GM23338 (cell line): ENCODE results near the gene ATP13A2. TPM values are rescaled to one million over a fixed set of nuclear protein-coding genes. Genes with fewer than 3 reads are reported as not detected.
A peak's percentile ranks its signal among the peaks of the same experiment; 100 is the strongest.

Experiments
- ATAC-seq: fragments of 200-7000 bp; cut with Tn5 transposase; 3 replicates; pipeline ENCODE4 v1.9.1; 2020
- DNase-seq: peaks from one replicate; pipeline ENCODE4 v3.0.0-alpha.2; 2015; ENCODE audit warnings: low spot score
- H2AFZ ChIP-seq: fragments of 200-600 bp; sonication (generic); 2 replicates; pipeline ENCODE4 v1.8.0; 2016; ENCODE audit warnings: antibody characterized with exemption, mild to moderate bottlenecking, moderate library complexity
- H3F3A ChIP-seq: fragments of 200-600 bp; sonication (generic); replicated peaks from 2 replicates; pipeline ENCODE4 v1.8.0; 2017; ENCODE audit warnings: antibody characterized with exemption, mixed run types, low read depth
- H3K27ac ChIP-seq: fragments of 200-600 bp; sonication (generic); 2 replicates; pipeline ENCODE4 v1.6.1; 2016; ENCODE audit warnings: low read depth
- H3K27me3 ChIP-seq: fragments of 200-600 bp; sonication (generic); 2 replicates; pipeline ENCODE4 v1.8.0; 2016; ENCODE audit warnings: mild to moderate bottlenecking, mixed run types, moderate library complexity; ENCODE audit not compliant: insufficient read depth
- H3K36me3 ChIP-seq: fragments of 200-600 bp; sonication (generic); 2 replicates; pipeline ENCODE4 v1.8.0; 2016; ENCODE audit warnings: mild to moderate bottlenecking; ENCODE audit not compliant: insufficient read depth
- H3K4me1 ChIP-seq: fragments of 200-600 bp; sonication (generic); 2 replicates; pipeline ENCODE4 v1.8.0; 2016; ENCODE audit warnings: mild to moderate bottlenecking, moderate library complexity; ENCODE audit not compliant: insufficient read depth
- H3K4me2 ChIP-seq: fragments of 200-600 bp; sonication (generic); 2 replicates; pipeline ENCODE4 v1.7.1; 2017; ENCODE audit warnings: mixed run types
- H3K4me3 ChIP-seq: fragments of 200-600 bp; sonication (generic); 2 replicates; pipeline ENCODE4 v1.6.1; 2016; ENCODE audit warnings: mixed run types
- H3K79me2 ChIP-seq: fragments of 200-600 bp; sonication (generic); replicated peaks from 2 replicates; pipeline ENCODE4 v1.8.0; 2017; ENCODE audit warnings: mild to moderate bottlenecking; ENCODE audit not compliant: insufficient read depth
- H3K9me2 ChIP-seq: fragments of 200-600 bp; sonication (generic); 2 replicates; pipeline ENCODE4 v1.8.0; 2017; ENCODE audit not compliant: insufficient read depth
- H4K20me1 ChIP-seq: fragments of 200-600 bp; sonication (generic); replicated peaks from 2 replicates; pipeline ENCODE4 v1.8.0; 2017; ENCODE audit warnings: mild to moderate bottlenecking; ENCODE audit not compliant: insufficient read depth
- H3K27ac Mint-ChIP-seq: 2 replicates; pipeline ENCODE4 v1.8.0; 2020; ENCODE audit warnings: inconsistent platforms, mild to moderate bottlenecking, moderate library complexity, mixed read lengths
- H3K27me3 Mint-ChIP-seq: 3 replicates; pipeline ENCODE4 v1.8.0; 2022; ENCODE audit warnings: low read depth, mild to moderate bottlenecking, moderate library complexity, mixed read lengths, inconsistent platforms; ENCODE audit not compliant: insufficient read depth, poor library complexity
- H3K36me3 Mint-ChIP-seq: 3 replicates; pipeline ENCODE4 v1.8.0; 2021; ENCODE audit warnings: low read depth, mild to moderate bottlenecking, inconsistent platforms, moderate library complexity, mixed read lengths
- H3K4me1 Mint-ChIP-seq: 3 replicates; pipeline ENCODE4 v1.8.0; 2020; ENCODE audit warnings: mild to moderate bottlenecking, inconsistent platforms, mixed read lengths
- H3K4me3 Mint-ChIP-seq: 3 replicates; pipeline ENCODE4 v1.8.0; 2021; ENCODE audit warnings: moderate library complexity, mild to moderate bottlenecking, inconsistent platforms, mixed read lengths
- H3K9me3 Mint-ChIP-seq: 3 replicates; pipeline ENCODE4 v1.8.0; 2020; ENCODE audit warnings: moderate library complexity, mild to moderate bottlenecking, inconsistent platforms, mixed read lengths
- CREB1 ChIP-seq: fragments of 250-450 bp; sonication (Bioruptor Pico); IDR thresholded peaks from 2 replicates; pipeline ENCODE4 v1.5.0; 2020; ENCODE audit warnings: low read depth, mild to moderate bottlenecking, moderate library complexity
- EZH2 ChIP-seq: fragments of 200-600 bp; sonication (generic); IDR thresholded peaks from one replicate; pipeline ENCODE4 v1.8.0; 2017; ENCODE audit warnings: antibody characterized with exemption, mild to moderate bottlenecking, low read depth; ENCODE audit not compliant: unreplicated experiment
- EZH2phosphoT487 ChIP-seq: fragments of 200-600 bp; sonication (generic); IDR thresholded peaks from one replicate; pipeline ENCODE4 v1.8.1; 2018; ENCODE audit warnings: antibody characterized with exemption; ENCODE audit not compliant: unreplicated experiment
- JUNB ChIP-seq: IDR thresholded peaks from one replicate; pipeline ENCODE4 v1.6.1; 2016; ENCODE audit warnings: antibody characterized with exemption; ENCODE audit not compliant: unreplicated experiment
- NANOG ChIP-seq: IDR thresholded peaks from 2 replicates; pipeline ENCODE4 v1.6.1; 2016; ENCODE audit warnings: antibody characterized with exemption, borderline replicate concordance
- POLR2AphosphoS5 ChIP-seq: IDR thresholded peaks from 2 replicates; pipeline ENCODE4 v1.6.1; 2016; ENCODE audit warnings: antibody characterized with exemption, low read depth
- STAT1 ChIP-seq: IDR thresholded peaks from one replicate; pipeline ENCODE4 v1.6.1; 2016; ENCODE audit warnings: antibody characterized with exemption; ENCODE audit not compliant: unreplicated experiment
- ZNF114 ChIP-seq: fragments of 250-450 bp; sonication (Bioruptor Pico); IDR thresholded peaks from 2 replicates; pipeline ENCODE4 v1.5.0; 2020; ENCODE audit warnings: mild to moderate bottlenecking, moderate library complexity
- ZNF331 ChIP-seq: fragments of 250-450 bp; sonication (Bioruptor Pico); IDR thresholded peaks from 2 replicates; pipeline ENCODE4 v1.5.0; 2020; ENCODE audit warnings: low read depth, mild to moderate bottlenecking, moderate library complexity
- polyA plus RNA-seq: library from polyadenylated mRNA; unstranded; fragments of >200 nt; fragmentation: Nextera tagmentation; extraction: Ambion mirVana; gene quantifications from 2 replicates; pipeline ENCODE4 v1.2.1, GENCODE V29; 2016
- total RNA-seq: library from RNA; depleted of rRNA; stranded (reverse); fragments of >200 nt; shearing (Covaris generic); gene quantifications from 2 replicates; pipeline ENCODE4 v1.2.3, GENCODE V29; 2014
- TF ChIP-seq, protein P1 (sequence below), 2 experiments: fragments of 200-600 bp in 1 of 2; sonication (generic) in 1 of 2; conservative IDR thresholded peaks; 2 replicates each; pipeline versions ENCODE4 v1.5.1 to v1.6.1; 2016 to 2017; ENCODE audit warnings: antibody characterized with exemption in 2 of 2, low read depth in 2 of 2, mild to moderate bottlenecking in 2 of 2, moderate library complexity in 1 of 2
- TF ChIP-seq, protein P2 (sequence below): IDR thresholded peaks from one replicate; pipeline ENCODE4 v1.6.1; 2018; ENCODE audit warnings: antibody characterized with exemption; ENCODE audit not compliant: unreplicated experiment

The ATP13A2 gene
- total and polyA plus RNA-seq, 2 experiments from 2014 or later = 30.1 to 87.7 TPM

- TF ChIP-seq EZH2phosphoT487 (no peak), CREB1 (CRISPR knock-in tag) (no peak), NANOG (no peak)
- TF ChIP-seq, protein P1, sequence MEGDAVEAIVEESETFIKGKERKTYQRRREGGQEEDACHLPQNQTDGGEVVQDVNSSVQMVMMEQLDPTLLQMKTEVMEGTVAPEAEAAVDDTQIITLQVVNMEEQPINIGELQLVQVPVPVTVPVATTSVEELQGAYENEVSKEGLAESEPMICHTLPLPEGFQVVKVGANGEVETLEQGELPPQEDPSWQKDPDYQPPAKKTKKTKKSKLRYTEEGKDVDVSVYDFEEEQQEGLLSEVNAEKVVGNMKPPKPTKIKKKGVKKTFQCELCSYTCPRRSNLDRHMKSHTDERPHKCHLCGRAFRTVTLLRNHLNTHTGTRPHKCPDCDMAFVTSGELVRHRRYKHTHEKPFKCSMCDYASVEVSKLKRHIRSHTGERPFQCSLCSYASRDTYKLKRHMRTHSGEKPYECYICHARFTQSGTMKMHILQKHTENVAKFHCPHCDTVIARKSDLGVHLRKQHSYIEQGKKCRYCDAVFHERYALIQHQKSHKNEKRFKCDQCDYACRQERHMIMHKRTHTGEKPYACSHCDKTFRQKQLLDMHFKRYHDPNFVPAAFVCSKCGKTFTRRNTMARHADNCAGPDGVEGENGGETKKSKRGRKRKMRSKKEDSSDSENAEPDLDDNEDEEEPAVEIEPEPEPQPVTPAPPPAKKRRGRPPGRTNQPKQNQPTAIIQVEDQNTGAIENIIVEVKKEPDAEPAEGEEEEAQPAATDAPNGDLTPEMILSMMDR (conservative IDR thresholded peaks at IDR 0.05; ENCODE audit: low read depth in 2 of 2) = no peak
- H2AFZ ChIP-seq = no peak overlapping the region
- peaks cover 10% of the 10 kb centered on the region; the same call in 1 of the 2 replicates for H3F3A ChIP-seq
- H3K4me1 ChIP-seq = peaks cover 7% of the 10 kb centered on the region; the same call in 1 of the 2 replicates
- H3K27ac ChIP-seq = no peak overlapping the region
- peaks cover 54% of the 10 kb centered on the region for H3K36me3 Mint-ChIP-seq
- H3K9me2 ChIP-seq = no peaks in the 10 kb centered on the region
- peaks cover 13% of the 10 kb centered on the region for H3K27me3 Mint-ChIP-seq
- ATAC-seq = no peak
- DNase-seq = no peak
- H3K36me3 ChIP-seq = no peaks in the 10 kb centered on the region; the same call in 1 of the 2 replicates
- H3K9me3 Mint-ChIP-seq = no peaks in the 10 kb centered on the region
- H3K27me3 ChIP-seq = no peaks in the 10 kb centered on the region
- 0 out of 2 replicates have a peak, but pooled peaks cover 5% of the 10 kb centered on the region for H4K20me1 ChIP-seq
- H3K4me3 ChIP-seq = no peak overlapping the region
- peaks cover 16% of the 10 kb centered on the region for H3K4me1 Mint-ChIP-seq
- H3K4me2 ChIP-seq = no peak overlapping the region
- no peak overlapping the region for H3K27ac Mint-ChIP-seq
- no peaks in the 10 kb centered on the region for H3K79me2 ChIP-seq
- H3K4me3 Mint-ChIP-seq = no peak overlapping the region
Measured at GRCh38 chr1:16969651-16970050, 42.1 kb downstream of the ATP13A2 start.

DNA sequence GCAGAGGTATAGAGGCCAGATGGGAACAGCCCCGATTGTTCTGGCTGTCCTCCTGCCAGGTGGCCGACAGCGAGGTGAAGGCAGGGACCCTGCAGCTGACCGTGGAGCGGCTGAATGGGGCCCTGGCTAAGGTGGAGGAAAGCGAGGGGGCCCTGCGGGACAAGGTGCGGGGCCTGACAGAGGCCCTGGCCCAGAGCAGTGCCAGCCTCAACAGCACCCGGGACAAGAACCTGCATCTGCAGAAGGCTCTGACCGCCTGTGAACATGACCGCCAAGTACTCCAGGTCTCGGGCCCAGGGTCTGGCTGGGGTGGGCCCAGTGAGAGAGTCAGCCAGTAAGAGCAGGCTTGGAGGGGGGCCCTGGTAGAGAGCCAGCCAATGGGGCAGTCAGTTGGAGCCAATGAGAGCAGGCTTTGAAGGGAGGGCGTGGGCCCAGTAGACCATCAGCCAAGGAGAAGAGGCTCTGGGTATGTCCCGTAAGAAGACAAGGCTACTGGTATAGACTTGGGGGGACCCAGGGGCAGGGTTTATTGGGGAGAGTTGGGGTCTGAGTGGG is 42.6 kb downstream of the ATP13A2 start:
- TF ChIP-seq ZNF331 (CRISPR knock-in tag) (no peak), POLR2AphosphoS5 (peak; percentile 39)
- ATAC-seq = peak; percentile 54

GRCh38 chr1:16968372-16968771 is 43.4 kb downstream of the ATP13A2 start:
- Histone ChIP-seq H3K79me2 (no peaks in the 10 kb centered on the region), H3K4me1 (peaks cover 7% of the 10 kb centered on the region; the same call in 1 of the 2 replicates), H4K20me1 (0 out of 2 replicates have a peak, but pooled peaks cover 8% of the 10 kb centered on the region), H3K9me2 (no peaks in the 10 kb centered on the region), H2AFZ (no peak overlapping the region), H3F3A (peaks cover 12% of the 10 kb centered on the region; the same call in 1 of the 2 replicates), H3K4me2 (no peak overlapping the region), H3K4me3 (no peak overlapping the region), H3K36me3 (no peaks in the 10 kb centered on the region; the same call in 1 of the 2 replicates), H3K27ac (no peak overlapping the region), H3K27me3 (no peaks in the 10 kb centered on the region)
- H3K36me3 Mint-ChIP-seq = peaks cover 52% of the 10 kb centered on the region
- no peak for ATAC-seq
- H3K4me3 Mint-ChIP-seq = no peak overlapping the region
- H3K4me1 Mint-ChIP-seq = peaks cover 16% of the 10 kb centered on the region
- H3K27ac Mint-ChIP-seq = no peak overlapping the region
- no peaks in the 10 kb centered on the region for H3K9me3 Mint-ChIP-seq
- peaks cover 13% of the 10 kb centered on the region for H3K27me3 Mint-ChIP-seq
- DNase-seq = no peak
- no peak for TF ChIP-seq EZH2
- no peak for TF ChIP-seq JUNB
- TF ChIP-seq, protein P2, sequence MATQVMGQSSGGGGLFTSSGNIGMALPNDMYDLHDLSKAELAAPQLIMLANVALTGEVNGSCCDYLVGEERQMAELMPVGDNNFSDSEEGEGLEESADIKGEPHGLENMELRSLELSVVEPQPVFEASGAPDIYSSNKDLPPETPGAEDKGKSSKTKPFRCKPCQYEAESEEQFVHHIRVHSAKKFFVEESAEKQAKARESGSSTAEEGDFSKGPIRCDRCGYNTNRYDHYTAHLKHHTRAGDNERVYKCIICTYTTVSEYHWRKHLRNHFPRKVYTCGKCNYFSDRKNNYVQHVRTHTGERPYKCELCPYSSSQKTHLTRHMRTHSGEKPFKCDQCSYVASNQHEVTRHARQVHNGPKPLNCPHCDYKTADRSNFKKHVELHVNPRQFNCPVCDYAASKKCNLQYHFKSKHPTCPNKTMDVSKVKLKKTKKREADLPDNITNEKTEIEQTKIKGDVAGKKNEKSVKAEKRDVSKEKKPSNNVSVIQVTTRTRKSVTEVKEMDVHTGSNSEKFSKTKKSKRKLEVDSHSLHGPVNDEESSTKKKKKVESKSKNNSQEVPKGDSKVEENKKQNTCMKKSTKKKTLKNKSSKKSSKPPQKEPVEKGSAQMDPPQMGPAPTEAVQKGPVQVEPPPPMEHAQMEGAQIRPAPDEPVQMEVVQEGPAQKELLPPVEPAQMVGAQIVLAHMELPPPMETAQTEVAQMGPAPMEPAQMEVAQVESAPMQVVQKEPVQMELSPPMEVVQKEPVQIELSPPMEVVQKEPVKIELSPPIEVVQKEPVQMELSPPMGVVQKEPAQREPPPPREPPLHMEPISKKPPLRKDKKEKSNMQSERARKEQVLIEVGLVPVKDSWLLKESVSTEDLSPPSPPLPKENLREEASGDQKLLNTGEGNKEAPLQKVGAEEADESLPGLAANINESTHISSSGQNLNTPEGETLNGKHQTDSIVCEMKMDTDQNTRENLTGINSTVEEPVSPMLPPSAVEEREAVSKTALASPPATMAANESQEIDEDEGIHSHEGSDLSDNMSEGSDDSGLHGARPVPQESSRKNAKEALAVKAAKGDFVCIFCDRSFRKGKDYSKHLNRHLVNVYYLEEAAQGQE = no peak
- TF ChIP-seq STAT1 = no peak
- TF ChIP-seq CREB1 (CRISPR knock-in tag) = no peak
- no peak for TF ChIP-seq POLR2AphosphoS5
- no peak for TF ChIP-seq ZNF114 (CRISPR knock-in tag)

More for the DNA sequence above, 42.6 kb downstream of the ATP13A2 start:
- Histone ChIP-seq H3K4me1 (peaks cover 7% of the 10 kb centered on the region; the same call in 1 of the 2 replicates), H3F3A (peaks cover 11% of the 10 kb centered on the region; the same call in 1 of the 2 replicates), H3K9me2 (no peaks in the 10 kb centered on the region), H3K79me2 (no peaks in the 10 kb centered on the region), H2AFZ (no peak overlapping the region), H3K27me3 (no peaks in the 10 kb centered on the region), H3K4me3 (no peak overlapping the region), H3K36me3 (no peaks in the 10 kb centered on the region; the same call in 1 of the 2 replicates), H3K27ac (no peak overlapping the region), H3K4me2 (no peak overlapping the region), H4K20me1 (0 out of 2 replicates have a peak, but pooled peaks cover 8% of the 10 kb centered on the region)
- H3K4me3 Mint-ChIP-seq = no peak overlapping the region
- peaks cover 16% of the 10 kb centered on the region for H3K4me1 Mint-ChIP-seq
- no peak for DNase-seq
- peak overlapping the region; percentile 31; the same call in 1 of the 2 replicates for H3K27ac Mint-ChIP-seq
- peaks cover 54% of the 10 kb centered on the region for H3K36me3 Mint-ChIP-seq
- peaks cover 13% of the 10 kb centered on the region for H3K27me3 Mint-ChIP-seq
- H3K9me3 Mint-ChIP-seq = no peaks in the 10 kb centered on the region
